HG02678 (cell line): ENCODE data around the gene METTL2B.
"Not testable (repeated sequence)": the region's sequence is repeated elsewhere in the genome, so short reads cannot be mapped to it uniquely, and the experiment has no call there.

Experiments
- ATAC-seq: cut with Tn5 transposase; IDR thresholded peaks from one replicate; pipeline ENCODE4 v1.9.1; 2021; ENCODE audit warnings: mild to moderate bottlenecking, moderate library complexity; ENCODE audit not compliant: unreplicated experiment

METTL2B gene

GRCh38 chr7:128523226-128523931 is 46.8 kb downstream of the METTL2B start:
- not testable (repeated sequence) for ATAC-seq

- not testable (repeated sequence) for ATAC-seq
Measured at GRCh38 chr7:128523932-128524524, 47.5 kb downstream of the METTL2B start.

GRCh38 chr7:128525584-128525983 is 49.0 kb downstream of the METTL2B start:
- ATAC-seq: not testable (repeated sequence)

DNA sequence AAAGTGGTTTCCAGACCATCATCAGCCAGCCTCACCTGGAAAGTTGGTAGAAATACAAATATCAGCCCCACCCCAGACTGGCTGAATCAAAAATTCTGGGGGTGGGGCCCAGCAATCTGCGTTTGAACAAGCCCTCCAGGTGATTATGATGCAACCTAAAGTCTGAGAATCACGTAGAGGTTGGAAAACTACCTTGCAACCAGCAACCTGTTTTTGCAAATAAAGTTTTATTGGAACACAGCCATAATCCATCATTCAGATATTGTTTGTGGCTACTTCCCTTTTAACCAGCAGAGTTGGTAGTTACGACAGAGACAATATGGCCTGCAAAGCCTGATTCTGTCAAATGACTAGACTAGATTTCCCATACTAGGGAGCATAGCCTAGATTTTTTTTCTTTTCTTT is 49.5 kb downstream of the METTL2B start:
- ATAC-seq: not testable (repeated sequence)

- not testable (repeated sequence) for ATAC-seq
Measured at GRCh38 chr7:128529191-128529590, 52.6 kb downstream of the METTL2B start.

- peak; percentile 17 for ATAC-seq
Measured at GRCh38 chr7:128530121-128530854, 53.7 kb downstream of the METTL2B start.

DNA sequence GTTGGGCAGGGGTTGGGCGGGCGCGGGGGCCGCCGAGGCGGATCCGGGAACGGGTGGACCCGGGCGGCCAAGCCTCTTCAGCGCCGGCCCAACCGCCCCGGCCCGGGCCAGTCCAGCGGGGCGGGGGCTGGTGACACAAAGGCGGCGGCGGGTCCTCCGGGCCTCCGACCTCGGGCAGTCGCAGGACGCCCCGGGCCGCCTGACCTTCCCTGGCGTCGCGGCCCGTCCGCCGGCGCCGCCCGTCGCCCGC is 54.2 kb downstream of the METTL2B start:
- ATAC-seq: no peak

- peak; percentile 75 for ATAC-seq
Measured at GRCh38 chr7:128531105-128531954, 54.8 kb downstream of the METTL2B start.

DNA sequence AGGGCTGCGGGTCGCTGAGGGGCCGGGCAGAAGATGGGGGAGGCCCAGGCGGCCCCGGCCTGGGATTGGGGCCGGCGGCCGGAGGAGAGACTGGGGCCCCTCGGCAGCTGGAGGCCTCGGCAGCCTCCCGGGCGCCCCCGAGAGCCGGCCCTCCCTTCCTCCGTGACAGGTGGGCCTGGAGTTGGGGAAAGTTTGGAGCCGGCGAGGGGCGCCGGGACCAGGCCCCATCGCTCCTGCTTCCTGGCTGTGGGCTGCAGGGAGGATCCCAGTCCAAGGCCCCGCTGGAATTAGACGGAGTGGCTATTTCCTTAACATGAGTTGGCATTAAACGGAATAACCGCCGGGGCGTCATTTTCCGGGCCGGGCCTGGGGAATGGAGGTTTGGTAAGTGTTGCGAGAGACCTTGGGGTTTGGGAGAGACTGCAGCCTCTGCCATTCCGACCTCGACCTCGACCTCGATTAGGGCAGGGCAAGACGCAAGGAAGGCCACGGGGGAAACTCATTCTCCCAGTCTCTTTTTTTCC is 55.5 kb downstream of the METTL2B start:
- ATAC-seq: not testable (repeated sequence)

DNA sequence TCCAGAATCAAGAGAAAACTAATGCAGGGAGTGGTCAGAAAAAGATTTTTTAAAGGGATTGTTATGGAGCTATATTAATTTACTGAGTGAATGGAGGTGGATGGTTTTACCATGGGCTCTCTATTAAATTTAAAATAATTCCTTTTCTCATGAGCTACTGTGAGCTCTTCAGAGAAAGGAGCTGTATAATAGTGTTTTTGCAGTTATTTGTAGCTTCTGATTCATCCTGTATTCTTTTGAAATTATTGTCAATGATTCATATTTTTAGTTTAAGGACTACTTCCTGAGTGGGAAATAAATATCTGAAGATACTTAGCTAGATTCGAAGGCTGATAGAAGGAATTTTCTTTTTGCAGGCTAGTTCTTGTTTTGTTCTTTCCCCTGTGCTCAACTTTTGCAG is 56.4 kb downstream of the METTL2B start:
- ATAC-seq: not testable (repeated sequence)

GRCh38 chr7:128537410-128537809 is 60.9 kb downstream of the METTL2B start:
- ATAC-seq: not testable (repeated sequence)

- not testable (repeated sequence) for ATAC-seq
Measured at GRCh38 chr7:128542530-128542929, 66.0 kb downstream of the METTL2B start.

DNA sequence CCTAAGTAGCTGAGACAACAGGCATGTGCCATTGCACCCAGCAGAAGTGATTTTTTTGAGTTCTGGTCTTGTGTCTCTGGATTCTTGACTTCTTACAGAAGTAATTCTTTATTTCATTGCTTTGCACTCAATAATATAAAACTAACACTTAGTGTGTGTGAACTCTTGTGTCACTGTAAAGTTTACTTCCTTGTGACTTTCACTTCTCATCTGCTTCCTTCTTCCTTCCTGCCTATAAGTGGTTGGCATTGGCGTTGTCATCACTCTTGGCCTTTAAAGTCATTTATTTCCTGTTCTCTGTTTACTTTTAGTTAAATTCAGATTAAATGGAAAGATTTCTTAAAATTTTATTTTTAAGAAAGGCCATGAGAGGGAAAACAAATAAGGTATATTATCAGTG is 66.8 kb downstream of the METTL2B start:
- not testable (repeated sequence) for ATAC-seq

DNA sequence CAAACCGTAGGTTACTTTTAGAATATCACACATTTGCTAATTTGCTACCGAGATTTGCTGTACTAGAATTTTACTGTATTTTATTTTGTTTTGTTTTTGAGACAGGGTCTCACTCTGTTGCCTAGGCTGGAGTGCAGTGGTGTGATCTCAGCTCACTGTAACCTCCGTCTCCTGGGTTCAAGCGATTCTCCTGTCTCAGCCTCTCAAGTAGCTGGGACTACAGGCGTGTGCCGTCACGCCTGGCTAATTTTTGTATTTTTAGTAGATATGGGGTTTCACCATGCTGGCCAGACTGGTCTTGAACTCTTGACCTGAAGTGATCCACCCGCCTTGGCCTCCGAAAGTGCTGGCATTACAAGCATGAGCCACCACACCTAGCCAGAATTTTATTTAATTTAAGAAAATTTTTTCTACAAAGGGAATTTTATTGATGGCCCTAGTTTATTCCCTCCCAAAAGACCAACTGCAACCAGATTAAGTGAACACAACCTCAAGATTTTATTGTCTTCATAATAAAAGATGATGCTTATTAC is 69.8 kb downstream of the METTL2B start:
- ATAC-seq: not testable (repeated sequence)

DNA sequence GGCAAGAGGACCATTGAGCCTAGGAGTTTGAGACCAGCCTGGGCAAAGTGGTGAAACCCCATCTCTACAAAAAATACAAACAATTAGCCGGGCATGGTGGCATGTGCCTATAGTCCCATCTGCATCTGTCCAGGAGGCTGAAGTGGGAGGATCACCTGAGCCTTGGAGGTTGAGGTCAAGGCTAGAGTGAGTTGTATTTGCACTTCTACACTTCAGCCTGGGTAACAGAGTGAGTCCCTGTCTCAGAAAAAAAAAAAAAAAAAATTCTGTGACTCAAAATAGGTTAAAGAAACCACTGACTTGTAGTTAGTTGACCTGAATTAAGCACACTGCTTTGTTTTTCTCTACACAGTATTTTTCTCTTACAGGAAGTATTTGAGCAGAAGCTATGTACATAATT is 74.4 kb downstream of the METTL2B start:
- ATAC-seq: no peak

- not testable (repeated sequence) for ATAC-seq
Measured at GRCh38 chr7:128554394-128554793, 77.8 kb downstream of the METTL2B start.
